NCI-H146 treated with DMSO at 0.1 percent for 48 hours (cell line): Measurements from ENCODE around the gene IGF1R.
"Not testable (repeated sequence)": the region's sequence is repeated elsewhere in the genome, so short reads cannot be mapped to it uniquely, and the experiment has no call there.

ENCODE experiments used
- DNase-seq: peaks from one replicate; lab custom pipeline; 2025; ENCODE audit not compliant: unreplicated experiment; lab: John Stamatoyannopoulos, UW

The IGF1R gene

GRCh38 chr15:98953968-98954367 lies 305.6 kb downstream of the IGF1R start:
- DNase-seq, result no peak

DNA sequence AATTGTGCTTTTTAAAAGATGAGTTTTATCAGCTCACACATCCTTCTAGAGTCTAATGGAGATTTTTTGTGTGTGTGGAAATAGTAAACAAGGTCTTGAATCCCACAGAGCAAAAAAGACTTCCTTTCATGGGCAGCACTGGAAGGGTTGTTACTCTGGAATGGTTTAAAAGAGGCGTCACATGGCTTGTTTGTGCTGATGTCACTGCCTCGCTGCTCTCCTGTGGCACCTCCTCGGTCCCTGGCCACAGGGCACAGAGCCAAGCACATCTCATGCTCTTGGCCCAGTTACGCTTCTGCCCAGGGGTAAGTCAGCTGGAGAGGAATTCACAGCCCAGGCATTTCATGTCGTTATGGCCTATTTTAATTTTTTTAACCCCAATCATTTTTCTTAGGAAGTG lies 306.1 kb downstream of the IGF1R start:
- DNase-seq, result no peak

DNA sequence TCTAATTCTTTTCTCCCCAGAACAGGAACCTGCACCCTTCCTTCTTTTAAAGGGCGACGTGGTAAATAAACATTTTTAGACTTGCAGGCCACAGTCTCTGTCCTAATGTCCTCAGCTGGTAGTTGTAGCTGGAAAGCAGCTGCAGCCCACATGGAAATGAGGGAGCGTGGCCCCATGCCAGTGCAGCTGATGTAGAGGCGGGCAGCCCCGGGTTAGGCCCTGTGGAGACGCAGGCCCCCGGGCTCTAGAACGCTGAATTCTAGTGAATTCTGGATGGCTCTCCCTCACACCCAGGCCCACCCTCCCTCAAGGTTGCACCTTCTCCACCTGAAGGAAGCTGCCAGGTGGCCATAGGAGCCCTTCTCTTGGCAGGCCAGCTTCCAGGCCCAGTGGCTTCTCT lies 307.0 kb downstream of the IGF1R start:
- no peak for DNase-seq

- no peak for DNase-seq
These were observed 307.8 kb downstream of the IGF1R start for GRCh38 chr15:98955961-98956723.

DNA sequence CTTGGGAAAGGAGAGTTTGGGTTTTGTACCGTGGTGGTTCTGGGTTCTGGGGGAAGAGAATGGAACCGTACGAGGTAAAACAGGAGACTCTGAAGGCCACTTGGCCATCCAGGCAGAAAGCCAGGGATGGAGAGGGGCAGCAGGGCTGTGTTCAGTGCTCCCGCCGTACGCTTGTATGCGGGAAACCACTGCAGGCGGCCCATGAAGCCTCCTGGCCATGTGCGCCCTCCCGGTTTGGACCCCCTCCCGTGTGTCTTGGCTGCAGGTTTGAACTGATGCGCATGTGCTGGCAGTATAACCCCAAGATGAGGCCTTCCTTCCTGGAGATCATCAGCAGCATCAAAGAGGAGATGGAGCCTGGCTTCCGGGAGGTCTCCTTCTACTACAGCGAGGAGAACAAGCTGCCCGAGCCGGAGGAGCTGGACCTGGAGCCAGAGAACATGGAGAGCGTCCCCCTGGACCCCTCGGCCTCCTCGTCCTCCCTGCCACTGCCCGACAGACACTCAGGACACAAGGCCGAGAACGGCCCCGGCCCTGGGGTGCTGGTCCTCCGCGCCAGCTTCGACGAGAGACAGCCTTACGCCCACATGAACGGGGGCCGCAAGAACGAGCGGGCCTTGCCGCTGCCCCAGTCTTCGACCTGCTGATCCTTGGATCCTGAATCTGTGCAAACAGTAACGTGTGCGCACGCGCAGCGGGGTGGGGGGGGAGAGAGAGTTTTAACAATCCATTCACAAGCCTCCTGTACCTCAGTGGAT lies 308.6 kb downstream of the IGF1R start:
- DNase-seq, result no peak

DNA sequence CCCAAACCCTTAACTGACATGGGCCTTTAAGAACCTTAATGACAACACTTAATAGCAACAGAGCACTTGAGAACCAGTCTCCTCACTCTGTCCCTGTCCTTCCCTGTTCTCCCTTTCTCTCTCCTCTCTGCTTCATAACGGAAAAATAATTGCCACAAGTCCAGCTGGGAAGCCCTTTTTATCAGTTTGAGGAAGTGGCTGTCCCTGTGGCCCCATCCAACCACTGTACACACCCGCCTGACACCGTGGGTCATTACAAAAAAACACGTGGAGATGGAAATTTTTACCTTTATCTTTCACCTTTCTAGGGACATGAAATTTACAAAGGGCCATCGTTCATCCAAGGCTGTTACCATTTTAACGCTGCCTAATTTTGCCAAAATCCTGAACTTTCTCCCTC lies 309.3 kb downstream of the IGF1R start:
- no peak for DNase-seq

DNA sequence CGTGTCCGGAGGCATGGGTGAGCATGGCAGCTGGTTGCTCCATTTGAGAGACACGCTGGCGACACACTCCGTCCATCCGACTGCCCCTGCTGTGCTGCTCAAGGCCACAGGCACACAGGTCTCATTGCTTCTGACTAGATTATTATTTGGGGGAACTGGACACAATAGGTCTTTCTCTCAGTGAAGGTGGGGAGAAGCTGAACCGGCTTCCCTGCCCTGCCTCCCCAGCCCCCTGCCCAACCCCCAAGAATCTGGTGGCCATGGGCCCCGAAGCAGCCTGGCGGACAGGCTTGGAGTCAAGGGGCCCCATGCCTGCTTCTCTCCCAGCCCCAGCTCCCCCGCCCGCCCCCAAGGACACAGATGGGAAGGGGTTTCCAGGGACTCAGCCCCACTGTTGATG lies 309.7 kb downstream of the IGF1R start:
- DNase-seq, result no peak

GRCh38 chr15:98958918-98959639 lies 310.7 kb downstream of the IGF1R start:
- no peak for DNase-seq

DNA sequence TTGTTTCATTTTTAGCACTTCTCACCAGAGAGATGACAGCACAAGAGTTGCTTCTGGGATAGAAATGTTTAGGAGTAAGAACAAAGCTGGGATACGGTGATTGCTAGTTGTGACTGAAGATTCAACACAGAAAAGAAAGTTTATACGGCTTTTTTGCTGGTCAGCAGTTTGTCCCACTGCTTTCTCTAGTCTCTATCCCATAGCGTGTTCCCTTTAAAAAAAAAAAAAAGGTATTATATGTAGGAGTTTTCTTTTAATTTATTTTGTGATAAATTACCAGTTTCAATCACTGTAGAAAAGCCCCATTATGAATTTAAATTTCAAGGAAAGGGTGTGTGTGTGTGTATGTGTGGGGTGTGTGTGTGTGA lies 311.3 kb downstream of the IGF1R start:
- DNase-seq, result no peak

- DNase-seq, result no peak
These were observed 312.3 kb downstream of the IGF1R start for GRCh38 chr15:98960555-98961050.

DNA sequence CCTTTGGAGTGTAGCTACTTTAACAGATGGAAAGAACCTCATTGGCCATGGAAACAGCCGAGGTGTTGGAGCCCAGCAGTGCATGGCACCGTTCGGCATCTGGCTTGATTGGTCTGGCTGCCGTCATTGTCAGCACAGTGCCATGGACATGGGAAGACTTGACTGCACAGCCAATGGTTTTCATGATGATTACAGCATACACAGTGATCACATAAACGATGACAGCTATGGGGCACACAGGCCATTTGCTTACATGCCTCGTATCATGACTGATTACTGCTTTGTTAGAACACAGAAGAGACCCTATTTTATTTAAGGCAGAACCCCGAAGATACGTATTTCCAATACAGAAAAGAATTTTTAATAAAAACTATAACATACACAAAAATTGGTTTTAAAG lies 315.1 kb downstream of the IGF1R start:
- no peak for DNase-seq

- no peak for DNase-seq
These were observed 316.3 kb downstream of the IGF1R start for GRCh38 chr15:98964466-98965133.

DNA sequence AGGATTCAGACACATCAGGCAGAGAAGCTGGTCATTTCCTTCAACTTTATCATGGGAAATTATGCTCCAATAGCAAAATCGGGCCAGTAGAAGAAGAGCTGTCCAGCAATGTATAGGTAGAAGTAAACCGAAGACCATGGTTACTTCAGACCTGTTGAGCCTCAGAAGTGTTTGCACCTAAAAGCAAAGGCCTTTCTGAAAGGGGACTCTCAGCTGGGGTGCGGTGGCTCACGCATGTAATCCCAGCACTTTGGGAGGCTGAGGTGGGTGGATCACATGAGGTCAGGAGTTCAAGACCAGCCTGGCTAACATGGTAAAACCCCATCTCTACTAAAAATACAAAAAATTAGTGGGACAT lies 316.8 kb downstream of the IGF1R start:
- DNase-seq, result not testable (repeated sequence)

- no peak for DNase-seq
These were observed 317.3 kb downstream of the IGF1R start for GRCh38 chr15:98965597-98965996.

DNA sequence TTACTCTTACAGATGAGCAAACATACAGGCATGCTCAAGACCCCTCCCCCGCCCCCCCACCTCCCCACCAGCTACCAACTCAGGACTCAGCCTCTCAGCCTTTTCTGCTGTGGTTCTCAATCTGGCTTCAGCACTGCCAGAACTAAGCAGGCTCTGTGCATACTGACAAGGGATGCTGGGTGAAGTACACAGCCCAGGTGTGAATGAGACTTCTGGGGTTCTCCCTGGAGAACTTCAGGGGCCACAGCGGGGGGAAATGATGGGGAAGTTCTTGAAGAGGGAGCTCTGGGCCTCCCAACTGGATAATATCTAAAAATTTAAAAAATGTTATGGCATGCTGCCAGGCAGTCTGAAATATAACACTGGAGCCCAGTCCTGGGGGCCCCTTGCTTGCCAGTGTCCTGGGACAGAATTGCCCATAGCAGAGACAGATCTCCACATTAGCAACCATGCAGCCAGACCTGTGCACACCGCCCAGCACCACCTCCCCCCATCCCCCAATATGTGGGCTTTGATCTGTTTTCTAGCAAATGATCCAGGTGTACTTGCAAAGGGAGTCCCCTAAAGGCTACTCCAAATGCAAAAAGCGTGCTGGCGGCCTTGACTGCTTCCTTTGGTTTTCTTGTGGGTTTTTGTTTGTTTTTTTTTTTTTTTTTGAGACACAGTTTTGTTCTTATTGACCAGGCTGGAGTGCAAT lies 317.9 kb downstream of the IGF1R start:
- no peak for DNase-seq

DNA sequence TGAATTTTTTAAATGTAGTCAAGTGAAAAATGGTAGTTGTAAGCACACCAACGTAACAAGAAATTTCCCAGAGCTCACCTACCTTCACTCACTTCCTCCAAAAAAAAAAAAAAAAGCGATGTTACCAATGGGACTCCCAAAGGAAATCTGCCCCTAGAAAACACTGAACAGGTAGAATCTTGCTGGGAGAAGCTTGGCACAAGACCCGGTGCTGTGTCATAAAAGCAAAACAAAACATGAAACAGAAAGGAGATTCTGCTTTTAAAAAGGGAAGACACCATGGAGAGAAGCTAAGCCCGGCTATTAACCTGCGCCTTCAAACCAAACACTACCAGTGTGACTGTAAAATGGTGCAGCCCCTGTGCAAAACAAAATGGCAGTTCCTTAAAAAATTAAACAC lies 318.8 kb downstream of the IGF1R start:
- DNase-seq, result no peak

DNA sequence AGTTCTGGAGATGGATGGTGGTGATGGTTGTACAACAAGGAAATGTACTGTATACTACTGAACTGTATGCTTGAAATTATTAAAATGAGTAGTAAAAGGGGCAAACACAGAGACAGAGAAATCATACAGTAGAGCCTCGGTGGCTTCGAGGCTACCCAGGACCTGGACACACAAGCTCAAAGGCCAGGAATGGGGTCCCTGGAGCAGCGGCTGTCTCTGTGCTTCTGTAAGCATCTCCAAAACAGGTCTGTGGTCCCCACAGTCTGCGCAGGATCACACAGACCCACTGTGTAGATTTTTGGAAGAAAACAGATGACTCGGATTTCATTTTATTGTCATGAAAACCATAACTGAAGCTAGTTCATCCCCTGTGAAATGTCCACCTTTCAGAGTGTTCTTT lies 319.6 kb downstream of the IGF1R start:
- DNase-seq, result no peak

GRCh38 chr15:98968576-98968975 lies 320.2 kb downstream of the IGF1R start:
- DNase-seq, result no peak

GRCh38 chr15:98969126-98969735 lies 320.9 kb downstream of the IGF1R start:
- no peak for DNase-seq

GRCh38 chr15:98970799-98971198 lies 322.5 kb downstream of the IGF1R start:
- no peak for DNase-seq
